ENCODE measurements around the gene CNRIP1.

The CNRIP1 gene

GRCh38 chr2:68292108-68292710 is 27.5 kb downstream of the CNRIP1 start:
- peak; percentile 31 for DNase-seq (ENCODE audit: low spot score)

GRCh38 chr2:68291314-68291713 is 28.4 kb downstream of the CNRIP1 start:
- DNase-seq (ENCODE audit: low spot score), result no peak

GRCh38 chr2:68290901-68291300 is 28.8 kb downstream of the CNRIP1 start:
- DNase-seq (ENCODE audit: low spot score), result no peak

GRCh38 chr2:68287580-68288441 is 31.9 kb downstream of the CNRIP1 start:
- peak; percentile 16 for DNase-seq (ENCODE audit: low spot score)

GRCh38 chr2:68284896-68285295 is 34.9 kb downstream of the CNRIP1 start:
- DNase-seq (ENCODE audit: low spot score), result no peak

GRCh38 chr2:68283419-68283812 is 36.3 kb downstream of the CNRIP1 start:
- no peak for DNase-seq (ENCODE audit: low spot score)

GRCh38 chr2:68282811-68283418 is 36.8 kb downstream of the CNRIP1 start:
- peak; percentile 61 for DNase-seq (ENCODE audit: low spot score)

- DNase-seq (ENCODE audit: low spot score), result no peak
These were observed 39.0 kb downstream of the CNRIP1 start for GRCh38 chr2:68280796-68281195.

GRCh38 chr2:68280348-68280747 is 39.4 kb downstream of the CNRIP1 start:
- no peak for DNase-seq (ENCODE audit: low spot score)

- DNase-seq (ENCODE audit: low spot score), result no peak
These were observed 40.1 kb downstream of the CNRIP1 start for GRCh38 chr2:68279691-68280090.

GRCh38 chr2:68278169-68278568 is 41.6 kb downstream of the CNRIP1 start:
- no peak for DNase-seq (ENCODE audit: low spot score)

GRCh38 chr2:68274022-68274421 is 45.7 kb downstream of the CNRIP1 start:
- DNase-seq (ENCODE audit: low spot score), result no peak

GRCh38 chr2:68272246-68272994 is 47.3 kb downstream of the CNRIP1 start:
- no peak for DNase-seq (ENCODE audit: low spot score)

GRCh38 chr2:68266655-68267054 is 53.1 kb downstream of the CNRIP1 start:
- DNase-seq (ENCODE audit: low spot score), result no peak

GRCh38 chr2:68263632-68264031 is 56.1 kb downstream of the CNRIP1 start:
- DNase-seq (ENCODE audit: low spot score), result no peak

GRCh38 chr2:68258851-68259250 is 60.9 kb downstream of the CNRIP1 start:
- DNase-seq (ENCODE audit: low spot score), result no peak

- peak; percentile 55 for DNase-seq (ENCODE audit: low spot score)
These were observed 63.7 kb downstream of the CNRIP1 start for GRCh38 chr2:68256093-68256450.

- peak; percentile 43 for DNase-seq (ENCODE audit: low spot score)
These were observed 66.3 kb downstream of the CNRIP1 start for GRCh38 chr2:68253219-68254068.

GRCh38 chr2:68252400-68253218 is 67.1 kb downstream of the CNRIP1 start, which contains the start of gene PPP3R1:
Gene PPP3R1 (minus strand): TSS chr2:68252532. CDS start chr2:68252127, 405 bp downstream.
- DNase-seq (ENCODE audit: low spot score), result peak; percentile 98

- peak; percentile 18 for DNase-seq (ENCODE audit: low spot score)
These were observed 67.8 kb downstream of the CNRIP1 start for GRCh38 chr2:68251855-68252399.

Data from kidney tubule cell (primary cell).